ENCODE results near the gene UTF1. TPM values are rescaled to one million over a fixed set of nuclear protein-coding genes. Genes with fewer than 3 reads are reported as not detected.
A peak's percentile ranks its signal among the peaks of the same experiment; 100 is the strongest.

UTF1 gene
- total and polyA plus RNA-seq, 2 experiments from 2014 or later: not detected

GRCh38 chr10:133194151-133194550 is 35.9 kb upstream of the UTF1 start:
- Histone ChIP-seq H3K4me3 (no peak overlapping the region), H3K9me3 (ENCODE audit: low read depth) (no peaks in the 10 kb centered on the region), H3K27ac (no peak overlapping the region), H3K36me3 (no peaks in the 10 kb centered on the region), H3K27me3 (no peaks in the 10 kb centered on the region), H3K4me1 (ENCODE audit: low read depth) (no peaks in the 10 kb centered on the region)
- TF ChIP-seq CTCF (IDR thresholded peaks at IDR 0.05; ENCODE audit: low read depth, low read length): no peak
- DNase-seq (ENCODE audit: low read depth in 1 of 2, low spot score in 1 of 2): no peak

- Histone ChIP-seq H3K4me1 (ENCODE audit: low read depth) (no peaks in the 10 kb centered on the region), H3K27me3 (no peaks in the 10 kb centered on the region), H3K36me3 (no peaks in the 10 kb centered on the region), H3K9me3 (ENCODE audit: low read depth) (no peaks in the 10 kb centered on the region), H3K27ac (no peak overlapping the region), H3K4me3 (no peak overlapping the region)
- TF ChIP-seq CTCF (IDR thresholded peaks at IDR 0.05; ENCODE audit: low read depth, low read length): no peak
- DNase-seq (ENCODE audit: low read depth in 1 of 2, low spot score in 1 of 2): no peak
Measured at GRCh38 chr10:133195096-133195495, 34.9 kb upstream of the UTF1 start.

GRCh38 chr10:133195611-133196010 is 34.4 kb upstream of the UTF1 start:
- no peaks in the 10 kb centered on the region for H3K27me3 ChIP-seq
- H3K4me1 ChIP-seq (ENCODE audit: low read depth): no peaks in the 10 kb centered on the region
- no peaks in the 10 kb centered on the region for H3K36me3 ChIP-seq
- H3K4me3 ChIP-seq: no peak overlapping the region
- H3K9me3 ChIP-seq (ENCODE audit: low read depth): no peaks in the 10 kb centered on the region
- TF ChIP-seq CTCF (IDR thresholded peaks at IDR 0.05; ENCODE audit: low read depth, low read length): no peak
- H3K27ac ChIP-seq: no peak overlapping the region
- DNase-seq (ENCODE audit: low read depth in 1 of 2, low spot score in 1 of 2): no peak

GRCh38 chr10:133196221-133196915 is 33.6 kb upstream of the UTF1 start:
- no peak overlapping the region for H3K27ac ChIP-seq
- DNase-seq (ENCODE audit: low read depth in 1 of 2, low spot score in 1 of 2): peak in 1 of 2 donors; percentile 14
- TF ChIP-seq CTCF (IDR thresholded peaks at IDR 0.05; ENCODE audit: low read depth, low read length): no peak
- H3K36me3 ChIP-seq: no peaks in the 10 kb centered on the region
- H3K4me1 ChIP-seq (ENCODE audit: low read depth): no peaks in the 10 kb centered on the region
- H3K4me3 ChIP-seq: no peak overlapping the region
- H3K9me3 ChIP-seq (ENCODE audit: low read depth): no peaks in the 10 kb centered on the region
- no peaks in the 10 kb centered on the region for H3K27me3 ChIP-seq

- TF ChIP-seq CTCF (IDR thresholded peaks at IDR 0.05; ENCODE audit: low read depth, low read length): no peak
- Histone ChIP-seq H3K4me3 (no peak overlapping the region), H3K4me1 (ENCODE audit: low read depth) (no peaks in the 10 kb centered on the region), H3K36me3 (no peaks in the 10 kb centered on the region), H3K27me3 (no peaks in the 10 kb centered on the region), H3K27ac (no peak overlapping the region), H3K9me3 (ENCODE audit: low read depth) (no peaks in the 10 kb centered on the region)
- DNase-seq (ENCODE audit: low read depth in 1 of 2, low spot score in 1 of 2): no peak
Measured at GRCh38 chr10:133196936-133197758, 32.9 kb upstream of the UTF1 start.
